ENCODE data around the gene TBCD.

The TBCD gene

GRCh38 chr17:82751571-82752370 lies at the start of gene TBCD:
TBCD (plus strand) TSS chr17:82752065; CDS start chr17:82752194, 129 bp downstream.
- in situ Hi-C loops (cut with MboI; ENCODE audit: low sequenced_read_pairs): no loop called here

- in situ Hi-C loops (cut with MboI; ENCODE audit: low sequenced_read_pairs): no loop called here
Observed at GRCh38 chr17:82702231-82702927, 49.5 kb upstream of the TBCD start.

- in situ Hi-C loops (cut with MboI; ENCODE audit: low sequenced_read_pairs): no loop called here
Observed at GRCh38 chr17:82703036-82703745, 48.7 kb upstream of the TBCD start.

GRCh38 chr17:82703935-82704865 lies 47.7 kb upstream of the TBCD start:
- in situ Hi-C loops (cut with MboI; ENCODE audit: low sequenced_read_pairs): no loop called here

GRCh38 chr17:82704886-82705285 lies 47.0 kb upstream of the TBCD start:
- in situ Hi-C loops (cut with MboI; ENCODE audit: low sequenced_read_pairs): no loop called here

GRCh38 chr17:82705756-82706155 lies 46.1 kb upstream of the TBCD start:
- in situ Hi-C loops (cut with MboI; ENCODE audit: low sequenced_read_pairs): no loop called here

GRCh38 chr17:82709024-82709675 lies 42.7 kb upstream of the TBCD start:
- in situ Hi-C loops (cut with MboI; ENCODE audit: low sequenced_read_pairs): no loop called here

GRCh38 chr17:82709676-82710498 lies 42.0 kb upstream of the TBCD start:
- in situ Hi-C loops (cut with MboI; ENCODE audit: low sequenced_read_pairs): no loop called here

- in situ Hi-C loops (cut with MboI; ENCODE audit: low sequenced_read_pairs): no loop called here
Observed at GRCh38 chr17:82710499-82711232, 41.2 kb upstream of the TBCD start.

- in situ Hi-C loops (cut with MboI; ENCODE audit: low sequenced_read_pairs): no loop called here
Observed at GRCh38 chr17:82713071-82713723, 38.7 kb upstream of the TBCD start.

- in situ Hi-C loops (cut with MboI; ENCODE audit: low sequenced_read_pairs): no loop called here
Observed at GRCh38 chr17:82716203-82717010, 35.5 kb upstream of the TBCD start, which contains the start of gene FN3KRP. FN3KRP (plus strand) TSS chr17:82716706; CDS start chr17:82716756, 50 bp downstream.

GRCh38 chr17:82718986-82719685 lies 32.7 kb upstream of the TBCD start:
- in situ Hi-C loops (cut with MboI; ENCODE audit: low sequenced_read_pairs): no loop called here

GRCh38 chr17:82720204-82720603 lies 31.7 kb upstream of the TBCD start:
- in situ Hi-C loops (cut with MboI; ENCODE audit: low sequenced_read_pairs): no loop called here

GRCh38 chr17:82722341-82723013 lies 29.4 kb upstream of the TBCD start:
- in situ Hi-C loops (cut with MboI; ENCODE audit: low sequenced_read_pairs): no loop called here

- in situ Hi-C loops (cut with MboI; ENCODE audit: low sequenced_read_pairs): no loop called here
Observed at GRCh38 chr17:82723169-82723807, 28.6 kb upstream of the TBCD start.

All from HL-60/S4 treated with phorbol 12-myristate 13-acetate at 8.2 ng/mL for 4 days and 3 days (cell line).